DOHH2 (cell line): ENCODE results near the gene PXDC1.

Source experiments
- H3F3A ChIP-seq: fragments of 200-600 bp; sonication (generic), shearing (Covaris generic); 2 replicates; pipeline ENCODE4 v1.6.0; 2016; ENCODE audit warnings: antibody characterized with exemption, mild to moderate bottlenecking; ENCODE audit not compliant: control insufficient read depth, insufficient read depth
- H3K27ac ChIP-seq: fragments of 200-600 bp; sonication (generic); 2 replicates; pipeline ENCODE4 v1.5.1; 2014; ENCODE audit warnings: low read depth, mild to moderate bottlenecking, low read length, moderate library complexity
- H3K27me3 ChIP-seq: fragments of 200-600 bp; sonication (generic); 2 replicates; pipeline ENCODE4 v1.6.1; 2014; ENCODE audit warnings: mild to moderate bottlenecking, low read length, mixed read lengths; ENCODE audit not compliant: control insufficient read depth
- H3K36me3 ChIP-seq: fragments of 200-600 bp; sonication (generic); 2 replicates; pipeline ENCODE4 v1.6.1; 2014; ENCODE audit warnings: mild to moderate bottlenecking, low read length, moderate library complexity, mixed read lengths; ENCODE audit not compliant: control insufficient read depth
- H3K4me1 ChIP-seq: fragments of 200-600 bp; sonication (generic); 2 replicates; pipeline ENCODE4 v1.6.1; 2014; ENCODE audit warnings: mild to moderate bottlenecking, low read length, mixed read lengths; ENCODE audit not compliant: control insufficient read depth
- H3K4me2 ChIP-seq: fragments of 200-600 bp; sonication (generic); 2 replicates; pipeline ENCODE4 v1.6.0; 2014; ENCODE audit warnings: mild to moderate bottlenecking, low read length, moderate library complexity
- H3K4me3 ChIP-seq: fragments of 200-600 bp; sonication (generic); 2 replicates; pipeline ENCODE4 v1.5.1; 2014; ENCODE audit warnings: mild to moderate bottlenecking, low read length, mixed read lengths
- H3K79me2 ChIP-seq: fragments of 200-600 bp; sonication (generic); 2 replicates; pipeline ENCODE4 v1.6.1; 2014; ENCODE audit warnings: mild to moderate bottlenecking, low read length, mixed read lengths; ENCODE audit not compliant: control insufficient read depth
- H3K9me2 ChIP-seq: fragments of 200-600 bp; sonication (generic); replicated peaks from 2 replicates; pipeline ENCODE4 v1.6.1; 2014; ENCODE audit warnings: mild to moderate bottlenecking, low read length, mixed read lengths; ENCODE audit not compliant: control insufficient read depth
- H3K9me3 ChIP-seq: fragments of 200-600 bp; sonication (generic); 2 replicates; pipeline ENCODE4 v1.6.1; 2014; ENCODE audit warnings: antibody characterized with exemption, low read length, mixed read lengths; ENCODE audit not compliant: control insufficient read depth, insufficient read depth
- H4K20me1 ChIP-seq: fragments of 200-600 bp; sonication (generic); 2 replicates; pipeline ENCODE4 v1.6.0; 2014; ENCODE audit warnings: low read depth, mild to moderate bottlenecking, antibody characterized with exemption, low read length, moderate library complexity; ENCODE audit not compliant: control insufficient read depth, insufficient read depth
- CTCF ChIP-seq: fragments of 200-600 bp; sonication (generic); IDR thresholded peaks from one replicate; pipeline ENCODE4 v1.5.1; 2014; ENCODE audit warnings: antibody characterized with exemption, mild to moderate bottlenecking, low read depth, low read length; ENCODE audit not compliant: poor library complexity, severe bottlenecking
- EZH2phosphoT487 ChIP-seq: fragments of 200-600 bp; sonication (generic); IDR thresholded peaks from 2 replicates; pipeline ENCODE4 v1.6.1; 2017; ENCODE audit warnings: borderline replicate concordance, mild to moderate bottlenecking, antibody characterized with exemption, low read length, moderate library complexity, mixed read lengths

PXDC1 gene

GRCh38 chr6:3771407-3772011 is 20.0 kb upstream of the PXDC1 start:
- Histone ChIP-seq H3K9me2 (no peaks in the 10 kb centered on the region), H3K27me3 (no peaks in the 10 kb centered on the region), H3K27ac (no peak overlapping the region), H3K79me2 (no peaks in the 10 kb centered on the region), H4K20me1 (no peaks in the 10 kb centered on the region), H3K36me3 (no peaks in the 10 kb centered on the region), H3K4me1 (peaks cover 50% of the 10 kb centered on the region), H3K9me3 (no peaks in the 10 kb centered on the region; the same call in 1 of the 2 replicates), H3K4me3 (no peak overlapping the region), H3K4me2 (no peak overlapping the region), H3F3A (no peaks in the 10 kb centered on the region)
- TF ChIP-seq EZH2phosphoT487 (no peak), CTCF (no peak)

GRCh38 chr6:3770023-3770720 is 18.7 kb upstream of the PXDC1 start:
- H4K20me1 ChIP-seq = no peaks in the 10 kb centered on the region
- H3F3A ChIP-seq = no peaks in the 10 kb centered on the region
- no peak overlapping the region for H3K27ac ChIP-seq
- peak overlapping the region; percentile 52 for H3K4me3 ChIP-seq
- H3K4me2 ChIP-seq = peak overlapping the region; percentile 64
- H3K9me2 ChIP-seq = no peaks in the 10 kb centered on the region
- no peak for TF ChIP-seq EZH2phosphoT487
- no peak for TF ChIP-seq CTCF
- H3K27me3 ChIP-seq = no peaks in the 10 kb centered on the region
- no peaks in the 10 kb centered on the region for H3K36me3 ChIP-seq
- no peaks in the 10 kb centered on the region; the same call in 1 of the 2 replicates for H3K9me3 ChIP-seq
- peaks cover 63% of the 10 kb centered on the region for H3K4me1 ChIP-seq
- H3K79me2 ChIP-seq = no peaks in the 10 kb centered on the region

- Histone ChIP-seq H3K27me3 (no peaks in the 10 kb centered on the region), H3K36me3 (no peaks in the 10 kb centered on the region), H4K20me1 (no peaks in the 10 kb centered on the region), H3K9me3 (no peaks in the 10 kb centered on the region; the same call in 1 of the 2 replicates), H3K9me2 (no peaks in the 10 kb centered on the region), H3K4me3 (peak overlapping the region; percentile 52), H3K4me2 (peak overlapping the region; percentile 64), H3K27ac (no peak overlapping the region), H3K79me2 (no peaks in the 10 kb centered on the region), H3K4me1 (peaks cover 68% of the 10 kb centered on the region), H3F3A (no peaks in the 10 kb centered on the region)
- TF ChIP-seq CTCF (no peak), EZH2phosphoT487 (no peak)
Measured at GRCh38 chr6:3769610-3770009, 18.1 kb upstream of the PXDC1 start.
